NCI-H460 (cell line): ENCODE data around the gene MRPL41. TPM values are rescaled to one million over a fixed set of nuclear protein-coding genes. Genes with fewer than 3 reads are reported as not detected.
"Not testable (repeated sequence)": the region's sequence is repeated elsewhere in the genome, so short reads cannot be mapped to it uniquely, and the experiment has no call there.

Source experiments
- DNase-seq: peaks from one replicate; pipeline ENCODE4 v3.0.0-alpha.2; 2016; ENCODE audit warnings: low read depth; ENCODE audit errors: extremely low read depth
- total RNA-seq: library from RNA; depleted of rRNA; stranded (reverse); fragments of >200 nt; shearing (Covaris generic); gene quantifications from 2 replicates; pipeline ENCODE4 v1.2.3, GENCODE V29; 2014

Gene MRPL41
- total RNA-seq, 1 experiment from 2014 or later: 52.1 TPM

DNA sequence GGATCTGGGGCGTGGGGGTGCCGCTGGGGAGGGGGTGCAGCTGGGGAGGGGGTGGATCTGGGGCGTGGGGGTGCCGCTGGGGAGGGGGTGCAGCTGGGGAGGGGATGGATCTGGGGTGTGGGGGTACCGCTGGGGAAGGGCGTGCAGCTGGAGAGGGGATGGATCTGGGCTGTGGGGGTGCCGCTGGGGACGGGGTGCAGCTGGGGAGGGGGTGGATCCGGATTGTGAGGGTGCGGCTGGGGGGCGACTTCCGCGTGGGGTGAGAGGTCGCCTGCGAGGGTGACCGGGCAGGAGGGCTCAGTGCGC lies 768 bp upstream of the MRPL41 start:
- DNase-seq: not testable (repeated sequence)

- DNase-seq: no peak
Observed at GRCh38 chr9:137552022-137552768, 516 bp downstream of the MRPL41 start.

DNA sequence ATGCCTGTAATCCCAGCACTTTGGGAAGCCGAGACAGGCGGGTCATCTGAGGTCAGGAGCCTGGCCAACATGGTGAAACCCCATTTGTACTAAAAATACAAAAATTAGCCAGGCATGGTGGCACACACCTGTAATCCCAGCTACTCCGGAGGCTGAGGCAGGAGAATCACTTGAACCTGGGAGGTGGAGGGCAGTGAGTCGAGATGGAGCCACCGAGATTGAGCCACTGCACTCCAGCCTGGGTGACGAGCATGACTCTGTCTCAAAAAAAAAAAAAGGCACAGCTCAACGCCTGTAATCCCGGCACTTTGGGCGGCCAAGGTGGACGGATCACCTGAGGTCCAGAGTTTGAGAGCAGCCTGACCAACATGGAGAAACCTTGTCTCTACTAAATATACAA lies 2.0 kb downstream of the MRPL41 start:
- not testable (repeated sequence) for DNase-seq

- no peak for DNase-seq
Observed at GRCh38 chr9:137554349-137554748, 2.7 kb downstream of the MRPL41 start.

GRCh38 chr9:137555179-137555578 lies 3.5 kb downstream of the MRPL41 start:
- no peak for DNase-seq

GRCh38 chr9:137556069-137556838 lies 4.6 kb downstream of the MRPL41 start:
- DNase-seq: no peak

DNA sequence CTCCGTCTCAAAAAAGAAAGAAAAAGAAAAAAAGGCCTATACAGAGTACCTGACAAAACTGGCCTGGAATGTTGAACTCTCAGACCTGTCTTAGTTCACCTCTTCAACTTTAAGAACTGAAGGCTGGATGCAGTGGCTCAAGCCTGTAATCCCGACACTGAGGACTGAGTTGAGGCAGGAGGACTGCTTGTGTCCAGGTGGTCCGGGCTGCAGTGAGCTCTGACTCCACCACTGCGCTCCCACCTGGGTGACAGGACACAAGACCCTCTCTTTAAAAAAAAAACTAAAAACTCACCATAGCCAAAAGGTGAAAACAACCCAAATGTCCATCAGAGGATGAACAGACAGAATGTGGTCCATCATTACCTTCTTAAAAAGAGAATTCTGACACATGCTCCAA lies 6.4 kb downstream of the MRPL41 start:
- no peak for DNase-seq

DNA sequence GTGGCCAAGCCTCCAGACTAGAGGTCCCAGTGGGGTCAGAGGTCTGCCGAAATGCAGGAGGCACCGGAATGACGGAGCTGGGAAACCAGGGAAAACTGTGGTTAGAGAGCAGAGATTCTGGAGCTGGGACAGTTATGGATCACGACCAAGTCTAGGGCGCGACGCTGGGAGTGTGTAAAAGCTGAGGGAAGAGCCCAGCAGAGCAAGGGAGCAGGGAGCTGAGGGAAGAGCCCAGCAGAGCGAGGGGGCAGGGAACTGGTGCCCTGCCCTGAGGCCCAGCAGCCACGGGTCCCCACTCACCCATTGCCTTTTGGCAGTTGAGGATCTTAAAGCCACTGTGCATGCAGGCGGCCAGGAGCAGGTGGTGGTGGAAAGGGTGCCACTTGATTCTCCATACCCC lies 12.5 kb downstream of the MRPL41 start:
- no peak for DNase-seq

- no peak for DNase-seq
Observed at GRCh38 chr9:137564817-137565411, 13.2 kb downstream of the MRPL41 start.

DNA sequence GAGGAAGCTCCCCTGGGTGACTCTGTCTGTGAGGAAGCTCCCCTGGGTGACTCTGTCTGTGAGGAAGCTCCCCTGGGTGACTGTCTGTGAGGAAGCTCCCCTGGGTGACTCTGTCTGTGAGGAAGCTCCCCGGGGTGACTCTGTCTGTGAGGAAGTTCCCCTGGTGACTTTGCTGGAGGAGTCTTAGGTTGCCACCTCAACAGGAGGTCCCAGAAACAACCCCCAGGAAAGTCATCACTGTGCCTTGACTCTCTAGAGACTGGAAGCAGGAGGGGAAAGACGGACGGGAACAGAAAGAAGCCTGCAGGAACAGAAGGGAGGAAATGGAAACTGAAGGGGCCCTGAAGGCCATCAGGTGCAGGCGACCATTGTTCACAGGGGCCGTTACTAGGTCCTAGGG lies 16.8 kb downstream of the MRPL41 start:
- not testable (repeated sequence) for DNase-seq

DNA sequence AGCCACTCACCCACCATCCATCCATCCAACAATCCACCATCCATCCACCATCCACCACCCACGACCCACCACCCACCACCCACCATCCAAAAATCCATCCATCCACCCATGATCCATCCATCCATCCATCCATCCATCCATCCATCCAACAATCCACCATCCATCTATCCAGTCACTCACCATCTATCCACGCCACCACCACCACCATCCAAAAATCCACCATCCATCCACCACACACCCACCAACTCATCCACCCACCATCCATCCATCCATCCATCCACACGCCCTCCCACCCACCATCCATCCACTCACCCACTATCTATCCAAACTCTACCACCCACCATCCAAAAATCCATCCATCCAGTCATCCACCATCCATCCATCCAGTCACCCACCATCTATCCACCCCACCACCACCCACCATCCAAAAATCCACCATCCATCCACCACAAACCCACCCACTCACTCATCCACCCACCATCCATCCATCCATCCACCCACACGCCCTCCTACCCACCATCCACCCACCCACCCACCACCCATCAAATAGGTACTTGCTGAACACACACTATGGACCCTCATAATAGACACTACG lies 18.0 kb downstream of the MRPL41 start:
- DNase-seq: no peak

DNA sequence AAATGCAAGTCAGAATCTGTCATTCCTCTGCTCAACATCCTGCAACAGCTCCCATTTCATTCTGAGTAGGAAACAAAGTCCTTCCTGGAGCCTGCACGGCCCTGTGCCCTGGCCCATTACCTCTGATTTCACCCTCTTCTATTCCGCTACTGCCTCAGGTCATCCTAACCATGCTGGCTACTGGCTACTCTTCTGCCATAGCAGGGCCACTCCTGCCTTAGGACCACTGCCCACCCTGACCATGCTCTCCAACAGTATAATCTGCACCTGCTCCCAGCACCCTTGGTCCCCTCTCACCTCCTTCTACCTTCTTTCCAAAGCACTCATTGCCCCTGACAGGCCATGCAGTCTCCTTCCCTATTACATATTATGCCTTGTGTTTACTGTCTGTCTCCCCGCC lies 18.9 kb downstream of the MRPL41 start:
- no peak for DNase-seq

- DNase-seq: no peak
Observed at GRCh38 chr9:137574192-137574591, 22.5 kb downstream of the MRPL41 start.

DNA sequence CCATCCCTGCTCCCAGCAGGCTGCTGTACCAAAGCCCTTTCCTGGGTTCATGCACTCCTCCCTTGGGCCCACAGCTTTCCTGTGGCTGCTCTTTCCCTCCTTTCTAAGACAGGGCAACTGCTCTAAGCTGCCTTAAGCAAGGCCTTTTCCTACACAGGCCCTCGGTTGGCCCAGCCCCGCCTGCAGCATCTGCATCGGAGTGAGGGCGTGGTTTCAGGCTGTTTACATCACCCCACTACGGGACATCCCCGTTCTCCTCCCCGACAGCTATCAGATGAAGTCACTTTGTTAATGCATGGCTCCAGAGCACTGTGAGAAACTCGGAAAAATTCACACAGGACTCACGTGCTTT lies 23.7 kb downstream of the MRPL41 start:
- no peak for DNase-seq

- DNase-seq: no peak
Observed at GRCh38 chr9:137575716-137576411, 24.2 kb downstream of the MRPL41 start.

DNA sequence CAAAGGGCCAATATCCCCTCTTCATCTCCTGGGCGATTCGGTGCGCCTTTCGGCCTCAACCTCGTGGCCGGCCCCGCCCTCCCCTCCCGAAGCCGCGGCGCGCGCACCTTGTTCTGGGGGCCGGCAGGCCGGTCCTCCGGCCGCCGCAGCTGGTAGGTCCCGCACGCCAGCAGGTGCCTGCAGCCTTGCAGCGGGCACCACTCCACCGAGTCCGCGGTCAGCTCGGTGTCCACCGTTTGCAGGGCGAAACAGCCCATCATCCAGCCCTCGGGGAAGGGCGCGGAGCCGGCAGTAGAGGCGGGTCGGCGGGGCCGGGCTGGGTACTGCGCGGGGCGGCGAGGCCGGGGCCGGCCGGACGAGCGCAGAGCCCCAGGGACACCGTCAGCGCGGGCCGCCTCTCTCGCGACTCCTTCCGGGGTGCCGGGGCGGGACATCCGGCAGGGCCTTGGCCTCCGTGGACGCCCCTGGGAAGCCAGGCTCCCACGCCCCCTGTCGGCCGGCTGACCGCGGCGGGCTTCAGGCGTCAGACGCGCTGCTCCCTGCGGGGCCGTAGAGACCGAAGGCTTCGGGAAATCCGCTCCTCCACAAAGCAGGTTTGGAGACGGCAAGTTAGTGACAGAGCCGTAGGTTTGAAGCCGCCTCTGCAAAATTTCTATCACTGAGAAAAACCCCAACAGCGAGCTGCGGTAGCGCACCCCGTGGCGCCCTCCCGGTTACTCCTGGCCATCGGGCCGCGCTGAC lies 27.0 kb downstream of the MRPL41 start, which contains the start of gene DPH7:
TSS of gene DPH7 (minus strand) at position 408 of the 741 bp plus-strand sequence. CDS start at position 260, 148 bp downstream.
- peak; percentile 88 for DNase-seq

- no peak for DNase-seq
Observed at GRCh38 chr9:137579259-137579604, 27.6 kb downstream of the MRPL41 start.

DNA sequence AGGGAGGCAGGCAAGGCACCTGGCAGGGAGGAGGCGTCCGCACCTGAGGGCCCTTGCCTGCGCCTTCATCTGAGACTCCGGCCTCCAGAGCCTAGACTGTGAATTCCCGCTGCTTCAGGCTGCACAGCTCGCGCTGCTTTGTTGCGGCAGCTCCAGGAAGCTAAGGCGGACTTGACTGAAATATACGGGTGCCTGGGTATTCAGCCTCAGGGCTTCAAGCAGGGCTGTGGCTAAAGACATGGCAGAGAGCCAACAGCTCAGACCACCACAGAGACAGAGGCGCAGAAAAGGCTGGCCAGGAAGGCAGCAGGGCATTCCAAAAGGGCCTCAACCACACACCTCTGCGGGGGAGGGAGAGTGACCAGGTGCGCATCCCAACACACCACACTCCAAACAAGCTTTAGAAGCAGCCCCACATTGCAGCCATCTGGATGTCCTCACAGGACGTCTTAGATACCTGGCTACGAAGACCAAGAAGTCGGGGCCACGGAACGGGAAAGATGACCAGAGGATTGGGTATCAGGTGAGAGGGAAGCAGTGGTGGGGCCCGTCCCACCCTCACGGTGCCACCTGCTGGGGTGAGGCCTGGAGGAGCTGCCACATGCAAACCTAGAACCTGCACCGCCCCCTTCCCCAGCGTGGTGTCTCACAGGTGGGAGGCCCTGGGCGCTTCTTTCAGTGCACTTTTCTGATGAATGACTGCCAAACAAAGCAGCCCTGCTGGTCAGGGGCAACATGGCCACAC lies 28.7 kb downstream of the MRPL41 start:
- DNase-seq: no peak

DNA sequence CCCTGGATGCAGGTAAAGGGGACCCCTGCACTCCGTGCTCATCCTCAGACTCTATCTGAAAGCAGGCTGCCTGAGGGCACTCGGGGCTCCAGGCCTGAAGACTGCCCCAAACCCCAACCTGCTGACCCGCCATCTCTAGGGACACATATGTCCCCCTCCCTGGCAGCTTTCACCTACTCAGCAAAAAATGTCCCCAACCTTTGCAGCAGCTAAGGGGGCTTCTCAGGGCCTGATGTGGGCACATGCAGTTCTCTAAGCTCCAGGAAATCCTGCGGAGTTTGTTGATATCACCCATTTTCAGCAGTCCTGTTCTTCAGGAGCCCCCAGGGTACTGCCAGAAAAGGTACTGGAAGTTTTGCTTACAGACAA lies 29.3 kb downstream of the MRPL41 start:
- DNase-seq: no peak
